ENCODE measurements around the gene GPR152.
"Not testable (repeated sequence)": the region's sequence is repeated elsewhere in the genome, so short reads cannot be mapped to it uniquely, and the experiment has no call there.

GPR152 gene

GRCh38 chr11:67489885-67490726 lies 37.6 kb upstream of the GPR152 start:
- DNase-seq, result no peak

- DNase-seq, result no peak
Observed at GRCh38 chr11:67489203-67489884, 36.8 kb upstream of the GPR152 start.

- no peak for DNase-seq
Observed at GRCh38 chr11:67486481-67487195, 34.1 kb upstream of the GPR152 start.

DNA sequence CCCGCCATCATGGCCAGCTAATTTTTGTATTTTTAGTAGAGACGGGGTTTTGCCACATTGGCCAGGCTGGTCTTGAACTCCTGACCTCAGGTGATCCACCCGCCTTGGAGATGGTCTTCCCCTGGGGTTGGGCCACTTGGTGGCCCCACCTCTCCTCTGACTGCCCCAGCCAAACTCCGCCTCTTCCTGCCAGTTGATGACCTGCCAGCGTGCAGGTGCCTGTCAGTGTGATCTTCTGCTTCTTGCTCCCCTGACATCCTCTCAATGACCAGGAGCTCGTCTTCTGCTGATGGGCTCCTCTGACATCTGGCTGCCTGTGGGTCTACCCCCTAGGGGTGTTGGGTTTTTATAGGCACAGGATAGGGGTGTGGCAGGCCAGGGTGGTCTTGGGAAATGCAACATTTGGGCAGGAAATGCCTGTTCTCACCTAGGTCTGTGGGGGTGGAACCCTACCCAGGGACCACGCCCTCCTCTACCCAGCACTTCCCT lies 33.4 kb upstream of the GPR152 start:
- not testable (repeated sequence) for DNase-seq

DNA sequence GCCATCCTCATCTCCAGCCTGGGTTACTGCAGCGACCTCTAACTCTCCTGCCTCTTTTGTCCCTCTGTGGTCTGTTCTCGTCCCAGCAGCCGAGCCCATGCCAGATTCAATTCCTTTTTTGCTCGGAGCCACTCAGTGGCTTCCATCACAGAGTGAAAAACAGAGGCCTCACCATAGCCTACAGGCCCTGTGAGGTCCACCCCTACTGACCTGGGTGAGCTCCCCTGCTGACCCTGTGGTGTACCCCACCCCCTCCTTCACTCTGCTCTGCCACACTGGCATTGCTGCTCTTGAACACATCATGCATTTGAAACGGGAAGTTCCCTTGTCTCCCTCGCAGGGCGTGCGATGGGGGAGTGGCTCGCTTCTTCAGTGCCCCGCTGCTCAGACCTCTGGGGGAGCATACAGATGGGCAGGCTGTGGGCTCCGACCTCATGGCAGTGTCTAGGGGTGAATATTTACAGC lies 32.4 kb upstream of the GPR152 start:
- peak in 2 of 58 donors; percentile 30 to 35 for DNase-seq

DNA sequence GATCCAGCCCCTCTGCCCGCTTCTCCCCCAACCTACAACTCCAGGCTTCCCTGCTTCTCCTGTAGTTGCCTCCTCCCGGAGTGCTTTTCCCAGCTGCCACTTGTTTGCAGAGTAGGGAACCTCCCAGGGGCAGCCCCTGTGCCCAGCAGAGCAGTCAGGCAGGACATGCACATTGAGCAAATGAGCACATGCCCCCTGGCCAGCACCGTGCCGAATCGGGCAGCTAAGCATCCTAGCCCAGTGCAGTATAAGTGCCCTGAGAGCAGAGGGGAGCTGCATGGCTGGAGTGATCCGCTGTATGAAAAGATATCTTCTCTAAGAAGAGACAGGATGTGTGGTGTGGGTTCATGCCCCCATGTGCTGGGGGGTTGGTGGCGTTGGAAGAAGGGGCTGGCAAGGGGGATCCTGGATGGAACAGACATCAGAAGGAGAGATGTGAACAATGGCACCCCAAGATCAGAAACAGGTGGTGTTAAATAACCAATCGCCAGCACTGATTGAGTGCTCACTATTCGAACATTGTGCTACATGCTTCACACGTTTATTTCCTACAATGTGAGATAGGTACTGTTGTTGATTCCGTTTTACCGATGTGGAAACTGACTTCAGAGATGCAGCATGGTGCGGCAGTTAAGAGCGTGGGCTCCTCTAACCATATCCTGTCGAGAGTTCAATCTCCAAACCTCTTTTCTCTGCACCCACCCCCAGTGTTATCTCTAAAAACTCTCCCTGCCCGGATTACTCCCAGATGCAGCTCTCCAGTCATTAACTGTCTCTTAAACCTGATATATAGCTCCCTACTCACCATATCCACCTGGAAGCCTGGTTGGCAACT lies 31.5 kb upstream of the GPR152 start:
- no peak for DNase-seq

- peak; percentile 89 to 100 (median 97) for DNase-seq
Observed at GRCh38 chr11:67482827-67483798, 30.6 kb upstream of the GPR152 start, which contains the start of gene AIP. Gene AIP, plus strand, starts transcription at chr11:67483026. Its CDS starts 133 bp downstream, at chr11:67483159.

DNA sequence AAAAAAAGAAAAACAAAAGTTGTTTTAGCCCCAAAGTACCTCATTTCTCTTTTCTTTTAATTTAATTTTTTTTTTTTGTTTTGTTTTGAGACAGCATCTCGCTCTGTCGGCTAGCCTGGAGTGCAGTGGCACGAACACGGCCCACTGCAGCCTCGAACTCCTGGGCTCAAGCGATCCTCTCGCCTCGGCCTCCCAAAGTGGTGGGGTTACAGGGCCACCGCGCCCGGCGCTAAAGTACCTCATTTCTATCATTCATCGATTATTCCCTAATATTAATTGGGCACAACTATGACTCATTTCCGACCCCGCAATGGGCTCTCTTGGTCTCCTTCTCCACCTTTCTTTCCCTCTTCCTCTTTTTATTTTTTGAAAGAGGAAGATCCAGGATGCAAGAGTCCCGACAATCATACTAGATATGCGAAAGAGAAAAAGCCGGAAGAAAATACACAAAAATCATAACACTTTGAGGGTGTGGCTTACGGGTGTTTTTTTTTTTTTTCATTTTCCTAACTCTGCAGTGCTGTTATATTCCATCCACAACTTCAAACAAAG lies 29.8 kb upstream of the GPR152 start:
- no peak for DNase-seq

DNA sequence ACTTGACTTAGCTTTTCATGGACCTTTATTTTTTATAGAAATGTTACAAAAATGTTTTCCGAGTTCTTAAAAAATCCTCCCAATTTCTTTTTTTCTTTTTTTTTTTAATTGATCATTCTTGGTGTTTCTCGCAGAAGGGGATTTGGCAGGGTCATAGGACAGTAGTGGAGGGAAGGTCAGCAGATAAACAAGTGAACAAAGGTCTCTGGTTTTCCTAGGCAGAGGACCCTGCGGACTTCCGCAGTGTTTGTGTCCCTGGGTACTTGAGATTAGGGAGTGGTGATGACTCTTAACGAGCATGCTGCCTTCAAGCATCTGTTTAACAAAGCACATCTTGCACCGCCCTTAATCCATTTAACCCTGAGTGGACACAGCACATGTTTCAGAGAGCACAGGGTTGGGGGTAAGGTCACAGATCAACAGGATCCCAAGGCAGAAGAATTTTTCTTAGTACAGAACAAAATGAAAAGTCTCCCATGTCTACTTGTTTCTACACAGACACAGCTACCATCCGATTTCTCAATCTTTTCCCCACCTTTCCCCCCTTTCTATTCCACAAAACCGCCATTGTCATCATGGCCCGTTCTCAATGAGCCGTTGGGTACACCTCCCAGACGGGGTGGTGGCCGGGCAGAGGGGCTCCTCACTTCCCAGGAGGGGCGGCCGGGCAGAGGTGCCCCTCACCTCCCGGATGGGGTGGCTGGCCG lies 25.0 kb upstream of the GPR152 start:
- DNase-seq, result not testable (repeated sequence)

- DNase-seq, result not testable (repeated sequence)
Observed at GRCh38 chr11:67476692-67477091, 24.2 kb upstream of the GPR152 start.

GRCh38 chr11:67472882-67473281 lies 20.4 kb upstream of the GPR152 start:
- no peak for DNase-seq

- no peak for DNase-seq
Observed at GRCh38 chr11:67470337-67471002, 17.9 kb upstream of the GPR152 start.

DNA sequence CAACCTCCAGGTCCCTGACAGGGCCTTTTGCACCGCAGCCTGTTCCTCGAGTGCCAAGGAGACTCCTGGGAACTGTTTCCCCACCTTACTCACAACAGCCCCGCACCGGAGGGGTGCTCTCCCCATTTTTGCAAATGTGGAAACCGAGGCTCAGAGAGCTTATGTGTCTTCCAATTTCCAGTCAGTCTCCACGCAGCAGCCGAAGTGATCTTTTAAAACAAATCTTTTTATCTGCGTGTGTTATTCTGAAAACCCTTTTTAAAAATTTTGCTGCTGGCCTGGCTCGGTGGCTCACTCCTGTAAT lies 16.9 kb upstream of the GPR152 start:
- no peak for DNase-seq

DNA sequence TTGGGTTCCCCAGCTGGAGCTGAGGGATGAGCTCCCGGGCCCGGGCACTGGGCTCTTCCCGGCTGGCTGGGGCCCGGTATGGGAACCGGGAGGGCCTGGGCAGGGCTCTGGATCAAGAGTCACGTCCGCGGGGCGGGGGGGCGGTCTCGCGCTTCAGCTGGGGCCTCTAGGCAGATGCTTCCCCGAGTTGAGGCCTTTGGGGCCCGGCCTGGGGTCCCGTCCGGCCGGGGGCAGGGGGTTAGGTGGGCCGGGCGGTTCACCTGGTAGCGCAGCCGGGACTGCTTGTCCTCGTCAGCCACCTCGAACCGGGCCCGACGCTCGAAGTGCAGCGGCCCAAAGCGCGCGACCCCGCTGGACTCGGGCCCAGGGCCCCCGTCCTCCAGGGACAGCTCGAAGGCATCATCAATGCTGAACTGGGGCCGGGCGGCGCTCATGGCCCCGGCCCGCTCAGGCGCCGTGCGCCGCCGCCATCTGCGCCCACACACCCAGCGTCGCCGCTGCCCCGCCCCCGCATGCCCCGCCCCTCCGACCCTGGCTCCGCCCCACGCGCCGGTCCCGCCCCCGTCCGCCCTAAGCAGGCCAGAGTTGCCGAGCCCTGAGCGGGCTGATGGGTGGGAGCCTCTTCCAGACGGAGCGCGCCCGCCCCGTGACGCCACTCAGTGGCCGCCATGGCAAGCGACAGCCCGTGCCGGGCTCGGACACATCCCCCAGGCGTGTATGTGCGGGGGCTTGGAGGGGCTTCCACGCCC lies 16.4 kb upstream of the GPR152 start, which contains the start of gene TMEM134:
Gene TMEM134, minus strand, starts transcription at position 493 of the 749 bp plus-strand sequence. Its CDS starts 59 bp downstream, at position 434.
- peak; percentile 35 to 97 (median 90) for DNase-seq

DNA sequence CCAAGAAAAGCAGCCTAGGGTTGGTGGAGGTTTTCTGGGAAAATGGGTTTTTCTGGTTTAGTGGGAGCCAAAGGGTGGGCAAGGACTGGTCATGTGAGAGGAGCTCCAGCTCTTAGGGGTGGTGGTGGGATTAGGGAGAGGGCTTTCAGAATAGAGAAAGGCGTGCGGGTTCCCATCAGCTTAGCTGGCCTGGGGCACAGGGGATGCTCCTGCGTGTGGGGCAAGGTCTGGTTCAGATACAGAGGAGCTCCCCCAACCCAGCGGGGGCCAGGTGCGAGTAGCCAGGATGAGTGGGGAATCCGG lies 15.9 kb upstream of the GPR152 start:
- DNase-seq, result peak in 1 of 58 donors; percentile 51

- DNase-seq, result peak in 12 of 58 donors; percentile 13 to 49 (median 24)
Observed at GRCh38 chr11:67468056-67468455, 15.5 kb upstream of the GPR152 start.

All from anterior cingulate cortex (tissue), 58 donors.